K562 (cell line): Measurements from ENCODE around the gene ADGRB3. TPM values are rescaled to one million over a fixed set of nuclear protein-coding genes. Genes with fewer than 3 reads are reported as not detected.

Experiments
- AFF4 ChIP-seq: sonication (generic); formaldehyde crosslinking; IDR thresholded peaks from 2 replicates; pipeline ENCODE4 v1.8.0; 2023; ENCODE audit warnings: mild to moderate bottlenecking, missing genetic modification reagents
- ATF7 ChIP-seq: fragments of 450-650 bp; IDR thresholded peaks from 2 replicates; pipeline ENCODE4 v1.7.1; 2014; ENCODE audit warnings: mild to moderate bottlenecking, moderate library complexity
- BCOR ChIP-seq: fragments of 450-650 bp; IDR thresholded peaks from 2 replicates; pipeline ENCODE4 v1.6.1; 2016
- DACH1 ChIP-seq: fragments of 450-650 bp; IDR thresholded peaks from 2 replicates; pipeline ENCODE4 v1.6.1; 2018; ENCODE audit not compliant: partially characterized antibody
- DPF2 ChIP-seq: fragments of 450-650 bp; IDR thresholded peaks from 2 replicates; pipeline ENCODE4 v1.6.1; 2016
- HDAC2 ChIP-seq: fragments of 450-650 bp; IDR thresholded peaks from 2 replicates; pipeline ENCODE4 v1.6.1; 2016; ENCODE audit warnings: mild to moderate bottlenecking
- MGA ChIP-seq: fragments of 450-650 bp; IDR thresholded peaks from 2 replicates; pipeline ENCODE4 v1.6.1; 2016; ENCODE audit warnings: mild to moderate bottlenecking, moderate library complexity
- MYC ChIP-seq, 2 experiments: fragments of 250-450 bp in 1 of 2; sonication (Bioruptor Pico) in 1 of 2; IDR thresholded peaks; 2 replicates each; pipeline versions ENCODE4 v1.5.1 to v1.6.1; 2012 to 2021; ENCODE audit warnings: low read depth in 2 of 2, borderline replicate concordance in 1 of 2, improper control_type of control experiment in 1 of 2, low read length in 1 of 2, mild to moderate bottlenecking in 1 of 2, moderate library complexity in 1 of 2
- RBBP5 ChIP-seq: fragments of 200-600 bp; sonication (generic); IDR thresholded peaks from 2 replicates; pipeline ENCODE4 v1.6.1; 2012; ENCODE audit warnings: borderline replicate concordance, mild to moderate bottlenecking, low read length, control low read depth, inconsistent platforms; ENCODE audit not compliant: insufficient read depth, poor library complexity, severe bottlenecking
- SMAD3 ChIP-seq: fragments of 450-650 bp; formaldehyde crosslinking; conservative IDR thresholded peaks from 2 replicates; pipeline ENCODE4 v1.4.0; 2020; ENCODE audit warnings: mild to moderate bottlenecking
- TRIM24 ChIP-seq, 2 experiments: fragments of 450-650 bp; IDR thresholded peaks; 2 replicates each; pipeline ENCODE4 v1.6.1; 2016
- ZFP1 ChIP-seq: fragments of 450-650 bp; formaldehyde crosslinking; IDR thresholded peaks from 2 replicates; pipeline ENCODE4 v1.4.0; 2020; ENCODE audit warnings: mild to moderate bottlenecking, mixed read lengths
- ZNF583 ChIP-seq: fragments of 250-450 bp; sonication (Bioruptor Pico); IDR thresholded peaks from 2 replicates; pipeline ENCODE4 v1.4.0; 2020
- polyA plus RNA-seq, 8 experiments: library from polyadenylated mRNA; depleted of rRNA in 4 of 8; stranded (reverse) in 5 of 8; unstranded in 3 of 8; fragments of >200 nt; fragmentation: Nextera tagmentation in 2 of 8; fragmentation: Illumina TruSeq in 1 of 8; extraction: Ambion mirVana in 2 of 8; extraction: Trizol in 1 of 8; gene quantifications; 2 replicates each; pipeline versions ENCODE4 v1.2.1 to v1.2.3, GENCODE V29; 2011 to 2014; ENCODE audit warnings: inconsistent platforms in 1 of 8, missing spikeins in 1 of 8
- total RNA-seq, 7 experiments: library from RNA; depleted of rRNA in 6 of 7; stranded (reverse); fragments of >200 nt in 6 of 7; fragmentation: Illumina TruSeq in 2 of 7; extraction: Trizol in 2 of 7; gene quantifications; 2 replicates each; pipeline versions ENCODE4 v1.2.1 to v1.2.3, GENCODE V29; 2011 to 2021; ENCODE audit warnings: low replicate concordance in 1 of 7
- TF ChIP-seq, protein P1 (sequence below), 2 experiments: fragments of 450-650 bp in 1 of 2; sonication (generic) in 1 of 2; formaldehyde crosslinking; conservative IDR thresholded peaks; 2 replicates each; pipeline versions ENCODE4 v1.4.0 to v1.8.1; 2020 to 2022; ENCODE audit warnings: mild to moderate bottlenecking in 1 of 2, missing genetic modification reagents in 1 of 2

Gene ADGRB3
- total and polyA plus RNA-seq, 9 of the 15 experiments (the other 6 are each of a cell fraction or from before 2014, with no cell fraction given) = 0.90 to 7.8 (median 2.4) TPM

GRCh38 chr6:68695838-68696237 lies 60.8 kb downstream of the ADGRB3 start (continued):
- TF ChIP-seq ZFP1 (CRISPR knock-in tag) (no peak), SMAD3 (CRISPR knock-in tag) (no peak), MYC (IDR thresholded peaks at IDR 0.05; ENCODE audit: low read depth, low read length) (no peak), MYC (CRISPR knock-in tag; IDR thresholded peaks at IDR 0.05; ENCODE audit: borderline replicate concordance, low read depth) (no peak), TRIM24 (IDR thresholded peaks at IDR 0.05) (no peak), RBBP5 (no peak), AFF4 (CRISPR knock-in tag) (no peak), DACH1 (peak; percentile 28), BCOR (no peak), ZNF583 (CRISPR knock-in tag) (no peak), MGA (no peak), ATF7 (no peak; the same call in 1 of the 2 replicates), HDAC2 (peak; percentile 50; the same call in 1 of the 2 replicates), DPF2 (peak; percentile 63)
- TF ChIP-seq, protein P1, sequence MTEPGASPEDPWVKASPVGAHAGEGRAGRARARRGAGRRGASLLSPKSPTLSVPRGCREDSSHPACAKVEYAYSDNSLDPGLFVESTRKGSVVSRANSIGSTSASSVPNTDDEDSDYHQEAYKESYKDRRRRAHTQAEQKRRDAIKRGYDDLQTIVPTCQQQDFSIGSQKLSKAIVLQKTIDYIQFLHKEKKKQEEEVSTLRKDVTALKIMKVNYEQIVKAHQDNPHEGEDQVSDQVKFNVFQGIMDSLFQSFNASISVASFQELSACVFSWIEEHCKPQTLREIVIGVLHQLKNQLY (CRISPR knock-in tag; conservative IDR thresholded peaks at IDR 0.05) = no peak
